ENCODE measurements around the gene C2orf76. TPM values are rescaled to one million over a fixed set of nuclear protein-coding genes. Genes with fewer than 3 reads are reported as not detected.
"Not testable (repeated sequence)": the region's sequence is repeated elsewhere in the genome, so short reads cannot be mapped to it uniquely, and the experiment has no call there.

The C2orf76 gene
- polyA plus RNA-seq, 1 donor from 2014 or later = 37.7 TPM

DNA sequence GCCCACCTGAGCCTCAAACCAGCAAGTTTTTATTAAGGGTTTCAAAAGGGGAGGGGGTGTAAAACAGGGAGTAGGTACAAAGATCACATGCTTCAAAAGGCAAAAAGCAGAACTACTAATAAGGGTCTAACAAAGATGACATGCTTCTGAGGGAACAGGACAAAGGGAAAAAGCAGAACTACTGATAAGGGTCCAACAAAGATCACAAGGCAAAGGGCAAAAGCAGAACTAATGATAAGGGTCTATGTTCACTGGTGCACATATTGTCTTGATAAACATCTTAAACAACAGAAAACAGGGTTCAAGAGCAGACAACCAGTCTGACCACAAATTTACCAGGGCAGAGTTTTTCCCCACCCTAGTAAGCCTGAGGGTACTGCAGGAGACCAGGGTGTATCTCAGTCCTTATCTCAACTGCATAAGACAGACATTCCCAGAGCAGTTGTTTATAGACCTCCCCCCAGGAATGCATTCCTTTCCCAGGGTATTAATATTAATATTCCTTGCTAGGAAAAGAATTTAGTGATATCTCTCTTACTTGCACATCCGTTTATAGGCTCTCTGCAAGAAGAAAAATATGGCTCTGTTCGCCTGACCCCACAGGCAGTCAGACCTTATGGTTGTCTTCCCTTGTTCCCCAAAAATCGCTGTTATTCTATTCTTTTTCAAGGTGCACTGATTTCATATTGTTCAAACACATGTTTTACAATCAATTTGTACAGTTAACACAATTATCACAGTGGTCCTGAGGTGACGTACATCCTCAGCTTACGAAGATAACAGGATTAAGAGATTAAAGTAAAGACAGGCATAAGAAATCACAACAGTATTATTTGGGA is 7.5 kb upstream of the C2orf76 start:
- H3K4me2 ChIP-seq (ENCODE audit: low read length); H4K20me1 ChIP-seq (ENCODE audit: insufficient read depth); H2AFZ ChIP-seq (ENCODE audit: low read depth, low read length); H3K9me3 ChIP-seq (ENCODE audit: low read length); H3K27ac ChIP-seq (ENCODE audit: low read length); H3K9me2 ChIP-seq (ENCODE audit: insufficient read depth, low read length); H3F3A ChIP-seq (ENCODE audit: insufficient read depth, low read length, poor library complexity, severe bottlenecking); H3K27me3 ChIP-seq (ENCODE audit: insufficient read depth, low read depth, low read length); H3K4me3 ChIP-seq (ENCODE audit: low read length); H3K9ac ChIP-seq (ENCODE audit: low read length); H3K79me2 ChIP-seq (replicated peaks; ENCODE audit: insufficient read depth, low read length): not testable (repeated sequence)
- H3K36me3 ChIP-seq (ENCODE audit: insufficient read depth, low read length) = peaks cover 15% of the 10 kb centered on the region

DNA sequence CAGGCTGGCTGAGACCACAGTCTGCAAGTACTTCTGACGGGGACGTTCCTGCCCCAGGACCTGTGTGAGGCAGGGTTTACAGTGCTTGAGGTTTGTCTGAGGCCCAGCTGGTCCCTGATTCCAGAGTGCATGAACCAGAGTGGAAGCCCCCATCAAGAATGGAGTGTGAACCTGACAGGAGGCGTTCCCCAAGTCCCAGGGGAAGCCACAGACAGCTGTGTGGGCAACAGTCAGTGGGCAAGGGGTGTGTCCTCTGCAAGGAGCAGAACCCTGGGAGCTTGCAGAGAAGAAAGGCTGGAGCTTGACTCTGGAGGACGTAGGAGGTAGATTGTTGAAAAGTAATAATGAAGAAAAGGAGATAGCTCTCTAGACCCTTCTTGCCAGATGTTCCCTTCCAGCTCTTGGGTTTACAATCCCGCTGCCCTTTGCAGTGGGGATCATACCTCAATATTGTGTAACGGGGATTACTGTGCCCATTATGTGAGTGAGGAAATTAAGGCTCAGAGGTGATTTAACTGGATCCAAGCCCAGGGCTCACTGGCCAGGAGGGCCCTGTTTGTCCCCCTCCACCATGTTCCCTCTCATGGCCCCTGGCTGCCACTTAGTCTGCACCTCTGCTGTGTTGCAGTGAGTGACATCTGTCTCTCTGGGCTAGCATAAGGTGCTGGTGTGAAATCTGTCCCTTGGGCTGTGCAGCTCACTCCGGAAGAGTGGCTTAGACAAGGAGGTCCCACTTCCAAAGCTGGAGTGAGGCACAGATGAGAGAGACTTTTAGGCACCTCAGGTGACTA is 6.3 kb upstream of the C2orf76 start:
- no peaks in the 10 kb centered on the region for H3K27me3 ChIP-seq (ENCODE audit: insufficient read depth, low read depth, low read length)
- no peak overlapping the region for H3K4me3 ChIP-seq (ENCODE audit: low read length)
- H3K79me2 ChIP-seq (replicated peaks; ENCODE audit: insufficient read depth, low read length) = no peaks in the 10 kb centered on the region
- no peaks in the 10 kb centered on the region for H3K9me3 ChIP-seq (ENCODE audit: low read length)
- no peak overlapping the region for H3K27ac ChIP-seq (ENCODE audit: low read length)
- H2AFZ ChIP-seq (ENCODE audit: low read depth, low read length) = no peak overlapping the region
- TF ChIP-seq EZH2 (IDR thresholded peaks at IDR 0.05; ENCODE audit: borderline replicate concordance, insufficient read depth, low read length, poor library complexity, severe bottlenecking) (no peak), RAD21 (conservative IDR thresholded peaks at IDR 0.05) (no peak), MXI1 (conservative IDR thresholded peaks at IDR 0.05; ENCODE audit: poor library complexity, severe bottlenecking) (no peak), TAF1 (IDR thresholded peaks at IDR 0.05; ENCODE audit: low read depth) (no peak), SMC3 (conservative IDR thresholded peaks at IDR 0.05; ENCODE audit: poor library complexity) (no peak), POLR2AphosphoS5 (IDR thresholded peaks at IDR 0.05) (no peak), EP300 (conservative IDR thresholded peaks at IDR 0.05; ENCODE audit: poor library complexity, severe bottlenecking) (no peak)
- TF ChIP-seq, protein P1, sequence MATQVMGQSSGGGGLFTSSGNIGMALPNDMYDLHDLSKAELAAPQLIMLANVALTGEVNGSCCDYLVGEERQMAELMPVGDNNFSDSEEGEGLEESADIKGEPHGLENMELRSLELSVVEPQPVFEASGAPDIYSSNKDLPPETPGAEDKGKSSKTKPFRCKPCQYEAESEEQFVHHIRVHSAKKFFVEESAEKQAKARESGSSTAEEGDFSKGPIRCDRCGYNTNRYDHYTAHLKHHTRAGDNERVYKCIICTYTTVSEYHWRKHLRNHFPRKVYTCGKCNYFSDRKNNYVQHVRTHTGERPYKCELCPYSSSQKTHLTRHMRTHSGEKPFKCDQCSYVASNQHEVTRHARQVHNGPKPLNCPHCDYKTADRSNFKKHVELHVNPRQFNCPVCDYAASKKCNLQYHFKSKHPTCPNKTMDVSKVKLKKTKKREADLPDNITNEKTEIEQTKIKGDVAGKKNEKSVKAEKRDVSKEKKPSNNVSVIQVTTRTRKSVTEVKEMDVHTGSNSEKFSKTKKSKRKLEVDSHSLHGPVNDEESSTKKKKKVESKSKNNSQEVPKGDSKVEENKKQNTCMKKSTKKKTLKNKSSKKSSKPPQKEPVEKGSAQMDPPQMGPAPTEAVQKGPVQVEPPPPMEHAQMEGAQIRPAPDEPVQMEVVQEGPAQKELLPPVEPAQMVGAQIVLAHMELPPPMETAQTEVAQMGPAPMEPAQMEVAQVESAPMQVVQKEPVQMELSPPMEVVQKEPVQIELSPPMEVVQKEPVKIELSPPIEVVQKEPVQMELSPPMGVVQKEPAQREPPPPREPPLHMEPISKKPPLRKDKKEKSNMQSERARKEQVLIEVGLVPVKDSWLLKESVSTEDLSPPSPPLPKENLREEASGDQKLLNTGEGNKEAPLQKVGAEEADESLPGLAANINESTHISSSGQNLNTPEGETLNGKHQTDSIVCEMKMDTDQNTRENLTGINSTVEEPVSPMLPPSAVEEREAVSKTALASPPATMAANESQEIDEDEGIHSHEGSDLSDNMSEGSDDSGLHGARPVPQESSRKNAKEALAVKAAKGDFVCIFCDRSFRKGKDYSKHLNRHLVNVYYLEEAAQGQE (IDR thresholded peaks at IDR 0.05; ENCODE audit: borderline replicate concordance) = no peak
- TF ChIP-seq, protein P2, sequence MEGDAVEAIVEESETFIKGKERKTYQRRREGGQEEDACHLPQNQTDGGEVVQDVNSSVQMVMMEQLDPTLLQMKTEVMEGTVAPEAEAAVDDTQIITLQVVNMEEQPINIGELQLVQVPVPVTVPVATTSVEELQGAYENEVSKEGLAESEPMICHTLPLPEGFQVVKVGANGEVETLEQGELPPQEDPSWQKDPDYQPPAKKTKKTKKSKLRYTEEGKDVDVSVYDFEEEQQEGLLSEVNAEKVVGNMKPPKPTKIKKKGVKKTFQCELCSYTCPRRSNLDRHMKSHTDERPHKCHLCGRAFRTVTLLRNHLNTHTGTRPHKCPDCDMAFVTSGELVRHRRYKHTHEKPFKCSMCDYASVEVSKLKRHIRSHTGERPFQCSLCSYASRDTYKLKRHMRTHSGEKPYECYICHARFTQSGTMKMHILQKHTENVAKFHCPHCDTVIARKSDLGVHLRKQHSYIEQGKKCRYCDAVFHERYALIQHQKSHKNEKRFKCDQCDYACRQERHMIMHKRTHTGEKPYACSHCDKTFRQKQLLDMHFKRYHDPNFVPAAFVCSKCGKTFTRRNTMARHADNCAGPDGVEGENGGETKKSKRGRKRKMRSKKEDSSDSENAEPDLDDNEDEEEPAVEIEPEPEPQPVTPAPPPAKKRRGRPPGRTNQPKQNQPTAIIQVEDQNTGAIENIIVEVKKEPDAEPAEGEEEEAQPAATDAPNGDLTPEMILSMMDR (IDR thresholded peaks at IDR 0.05; ENCODE audit: poor library complexity, severe bottlenecking) = no peak
- peaks cover 15% of the 10 kb centered on the region for H3K36me3 ChIP-seq (ENCODE audit: insufficient read depth, low read length)
- no peaks in the 10 kb centered on the region for H3K9me2 ChIP-seq (ENCODE audit: insufficient read depth, low read length)
- no peak overlapping the region for H3K9ac ChIP-seq (ENCODE audit: low read length)
- no peaks in the 10 kb centered on the region for H3F3A ChIP-seq (ENCODE audit: insufficient read depth, low read length, poor library complexity, severe bottlenecking)
- no peaks in the 10 kb centered on the region for H4K20me1 ChIP-seq (ENCODE audit: insufficient read depth)
- no peak overlapping the region for H3K4me2 ChIP-seq (ENCODE audit: low read length)
